ENCODE results near the gene RHBDL2.
"Not testable (repeated sequence)": the region's sequence is repeated elsewhere in the genome, so short reads cannot be mapped to it uniquely, and the experiment has no call there.

The RHBDL2 gene

GRCh38 chr1:38917337-38917736 lies 24.3 kb downstream of the RHBDL2 start:
- TF ChIP-seq CTCF (IDR thresholded peaks at IDR 0.05; ENCODE audit: low read depth, low read length): no peak
- no peak for DNase-seq (ENCODE audit: extremely low read depth, low read depth)

GRCh38 chr1:38915352-38915948 lies 26.2 kb downstream of the RHBDL2 start:
- TF ChIP-seq CTCF (IDR thresholded peaks at IDR 0.05; ENCODE audit: low read depth, low read length): no peak
- no peak for DNase-seq (ENCODE audit: extremely low read depth, low read depth)

- not testable (repeated sequence) for DNase-seq (ENCODE audit: extremely low read depth, low read depth)
These were observed 26.7 kb downstream of the RHBDL2 start for GRCh38 chr1:38914908-38915307.

GRCh38 chr1:38908821-38909220 lies 32.8 kb downstream of the RHBDL2 start:
- no peak for DNase-seq (ENCODE audit: extremely low read depth, low read depth)
- no peak for TF ChIP-seq CTCF (IDR thresholded peaks at IDR 0.05; ENCODE audit: low read depth, low read length)

- DNase-seq (ENCODE audit: extremely low read depth, low read depth): no peak
- TF ChIP-seq CTCF (IDR thresholded peaks at IDR 0.05; ENCODE audit: low read depth, low read length): no peak
These were observed 35.6 kb downstream of the RHBDL2 start for GRCh38 chr1:38905985-38906384.

- no peak for TF ChIP-seq CTCF (IDR thresholded peaks at IDR 0.05; ENCODE audit: low read depth, low read length)
- no peak for DNase-seq (ENCODE audit: extremely low read depth, low read depth)
These were observed 42.1 kb downstream of the RHBDL2 start for GRCh38 chr1:38899560-38899959.

GRCh38 chr1:38898653-38899230 lies 42.9 kb downstream of the RHBDL2 start:
- DNase-seq (ENCODE audit: extremely low read depth, low read depth): no peak
- no peak for TF ChIP-seq CTCF (IDR thresholded peaks at IDR 0.05; ENCODE audit: low read depth, low read length)

- DNase-seq (ENCODE audit: extremely low read depth, low read depth): no peak
- TF ChIP-seq CTCF (IDR thresholded peaks at IDR 0.05; ENCODE audit: low read depth, low read length): no peak
These were observed 45.5 kb downstream of the RHBDL2 start for GRCh38 chr1:38896169-38896568.
